Kidney (tissue), 14 donors: ENCODE results near the gene NXF1. TPM values are rescaled to one million over a fixed set of nuclear protein-coding genes. Genes with fewer than 3 reads are reported as not detected.
A peak's percentile ranks its signal among the peaks of the same experiment; 100 is the strongest.
"Not testable (repeated sequence)": the region's sequence is repeated elsewhere in the genome, so short reads cannot be mapped to it uniquely, and the experiment has no call there.

Source experiments
- DNase-seq, 5 donors: peaks; one replicate each; pipeline ENCODE4 v3.0.0-alpha.2; 2013 to 2020
- FAIRE-seq: peaks from 2 replicates; lab custom pipeline; 2012; peaks lifted over from hg19 to GRCh38; lab: Jason Lieb, UNC
- H3K27ac ChIP-seq, 2 donors: one replicate each; pipeline ENCODE4 v1.7.0; 2013; ENCODE audit warnings: low read depth in 2 of 2, low read length in 2 of 2, inconsistent platforms in 1 of 2
- H3K27me3 ChIP-seq: one replicate; pipeline ENCODE4 v1.7.1; 2013; ENCODE audit warnings: low read length, inconsistent platforms; ENCODE audit not compliant: control insufficient read depth, insufficient read depth
- H3K36me3 ChIP-seq, 3 donors: one replicate each; pipeline versions ENCODE4 v1.7.0 to v1.7.1; 2013; ENCODE audit warnings: low read length in 3 of 3, control low read depth in 1 of 3, inconsistent platforms in 1 of 3; ENCODE audit not compliant: insufficient read depth in 3 of 3, control insufficient read depth in 2 of 3
- H3K4me1 ChIP-seq, 3 donors: one replicate each; pipeline versions ENCODE4 v1.7.0 to v1.7.1; 2013; ENCODE audit warnings: low read length in 3 of 3, inconsistent platforms in 1 of 3, low read depth in 1 of 3; ENCODE audit not compliant: control insufficient read depth in 2 of 3, insufficient read depth in 2 of 3
- H3K4me3 ChIP-seq, 3 donors: one replicate each; pipeline versions ENCODE4 v1.7.0 to v1.8.1; 2013; ENCODE audit warnings: low read length in 3 of 3, control low read depth in 1 of 3, inconsistent platforms in 1 of 3
- H3K9ac ChIP-seq, 3 donors: one replicate each; pipeline versions ENCODE4 v1.7.0 to v1.7.1; 2013; ENCODE audit warnings: low read length in 3 of 3, control low read depth in 1 of 3, inconsistent platforms in 1 of 3
- H3K9me3 ChIP-seq, 3 donors: one replicate each; pipeline versions ENCODE4 v1.7.0 to v1.7.1; 2013; ENCODE audit warnings: low read length in 3 of 3, control low read depth in 1 of 3, inconsistent platforms in 1 of 3; ENCODE audit not compliant: control insufficient read depth in 2 of 3, insufficient read depth in 1 of 3
- intact Hi-C: fragments of 100-400 bp; cut with DNase I; formaldehyde crosslinking; loops from one replicate; pipeline ENCODE4 v1.11.1; 2022
- polyA plus RNA-seq: library from polyadenylated mRNA; stranded (reverse); fragments of 350-450 nt; fragmentation: Illumina TruSeq; extraction: RNeasy Lipid Tissue Mini Kit (QIAGEN cat#74804); gene quantifications from one replicate; pipeline ENCODE4 v1.2.3, GENCODE V29; 2014; ENCODE audit warnings: low read depth, low replicate concordance; ENCODE audit not compliant: insufficient read depth
- total RNA-seq: library from RNA; stranded (reverse); fragmentation: NEBNext Ultra II Directional; extraction: Animal tissue kit (Norgen Biotek cat#: 25700); gene quantifications from one replicate; pipeline ENCODE4 v1.2.1, GENCODE V29; 2021
- TF ChIP-seq, protein P1 (sequence below): IDR thresholded peaks from 3 replicates; pipeline ENCODE4 v1.5.1; 2012; ENCODE audit warnings: mild to moderate bottlenecking, moderate library complexity, borderline replicate concordance; ENCODE audit not compliant: insufficient read depth; ENCODE audit errors: extremely low read depth
- donor health status: control.
- donor health status: control.
- donor health status: control.
- donor health status: control.
- donor health status: control.
- donor health status: DM: yes; HTN: yes; CAD: no.
- donor health status: Normal renal cell carcinoma (clear cell type).

NXF1 gene
- total and polyA plus RNA-seq, 2 donors from 2014 or later: 70.7 to 83.8 TPM

DNA sequence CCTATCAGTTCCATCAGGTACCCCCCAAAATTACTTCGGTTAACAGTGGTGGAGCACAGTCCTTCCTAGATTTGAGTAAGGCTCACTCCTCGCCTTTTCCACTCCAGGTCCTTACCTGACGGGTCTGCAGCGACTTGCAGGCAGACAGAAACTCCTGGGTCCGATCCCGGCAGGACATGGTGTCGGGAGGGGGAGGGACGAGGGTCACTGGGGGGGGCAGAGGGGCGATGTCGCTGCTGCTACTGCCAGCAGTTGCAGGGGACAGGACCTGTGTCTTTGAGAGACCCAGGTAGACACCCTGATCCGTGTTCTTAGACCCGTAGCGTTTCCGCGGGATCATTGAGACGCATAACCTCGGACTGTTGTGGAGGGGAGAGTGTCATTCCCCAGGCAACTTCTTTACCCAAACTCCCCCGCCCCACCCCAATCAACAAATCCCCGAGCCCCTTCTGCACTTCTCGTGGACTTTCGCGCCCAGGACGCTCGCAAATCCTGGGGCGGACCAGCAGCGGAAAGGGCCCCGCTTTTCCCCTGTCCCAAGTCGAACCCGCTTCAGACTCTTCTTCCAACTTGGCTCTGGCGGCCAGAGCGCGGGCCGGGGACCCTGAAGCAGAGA is 25.8 kb upstream of the NXF1 start:
- FAIRE-seq: no peak
- peak overlapping the region; percentile 98 to 99 for H3K27ac ChIP-seq
- TF ChIP-seq, protein P1, sequence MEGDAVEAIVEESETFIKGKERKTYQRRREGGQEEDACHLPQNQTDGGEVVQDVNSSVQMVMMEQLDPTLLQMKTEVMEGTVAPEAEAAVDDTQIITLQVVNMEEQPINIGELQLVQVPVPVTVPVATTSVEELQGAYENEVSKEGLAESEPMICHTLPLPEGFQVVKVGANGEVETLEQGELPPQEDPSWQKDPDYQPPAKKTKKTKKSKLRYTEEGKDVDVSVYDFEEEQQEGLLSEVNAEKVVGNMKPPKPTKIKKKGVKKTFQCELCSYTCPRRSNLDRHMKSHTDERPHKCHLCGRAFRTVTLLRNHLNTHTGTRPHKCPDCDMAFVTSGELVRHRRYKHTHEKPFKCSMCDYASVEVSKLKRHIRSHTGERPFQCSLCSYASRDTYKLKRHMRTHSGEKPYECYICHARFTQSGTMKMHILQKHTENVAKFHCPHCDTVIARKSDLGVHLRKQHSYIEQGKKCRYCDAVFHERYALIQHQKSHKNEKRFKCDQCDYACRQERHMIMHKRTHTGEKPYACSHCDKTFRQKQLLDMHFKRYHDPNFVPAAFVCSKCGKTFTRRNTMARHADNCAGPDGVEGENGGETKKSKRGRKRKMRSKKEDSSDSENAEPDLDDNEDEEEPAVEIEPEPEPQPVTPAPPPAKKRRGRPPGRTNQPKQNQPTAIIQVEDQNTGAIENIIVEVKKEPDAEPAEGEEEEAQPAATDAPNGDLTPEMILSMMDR: no peak
- H3K9ac ChIP-seq: peak overlapping the region; percentile 62 to 89 (median 65)
- H3K9me3 ChIP-seq: no peaks in the 10 kb centered on the region
- H3K36me3 ChIP-seq: peaks cover 4 to 29% (median 13%) of the 10 kb centered on the region in 3 donors
- no peaks in the 10 kb centered on the region for H3K27me3 ChIP-seq
- peak in 4 of 5 donors; percentile 81 to 91 (median 88) for DNase-seq
- H3K4me1 ChIP-seq: peaks cover 3 to 16% (median 6%) of the 10 kb centered on the region in 3 donors
- peak overlapping the region; percentile 76 to 95 (median 79) for H3K4me3 ChIP-seq
- intact Hi-C loops: no loop called here

DNA sequence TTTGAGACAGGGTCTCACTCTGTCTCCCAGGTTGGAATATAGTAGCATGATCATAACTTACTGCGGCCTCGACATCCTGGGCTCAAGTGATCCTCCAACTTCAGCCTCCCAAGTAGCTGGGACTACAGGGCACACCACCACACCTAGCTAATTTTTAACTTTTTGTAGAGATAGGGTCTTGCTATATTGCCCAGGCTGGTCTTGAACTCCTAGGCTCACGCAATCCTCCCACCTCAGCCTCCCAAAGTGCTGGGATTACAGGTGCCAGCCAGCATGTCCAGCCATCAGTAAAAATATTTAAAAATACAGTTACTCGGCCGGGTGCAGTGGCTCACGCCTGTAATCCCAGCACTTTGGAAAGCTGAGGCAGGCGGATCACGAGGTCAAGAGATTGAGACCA is 22.9 kb upstream of the NXF1 start:
- DNase-seq, H3K9ac ChIP-seq, H3K4me3 ChIP-seq, FAIRE-seq, intact Hi-C loops, H3K27me3 ChIP-seq, H3K9me3 ChIP-seq, H3K27ac ChIP-seq: not testable (repeated sequence)
- peaks cover 6 to 35% (median 29%) of the 10 kb centered on the region in 3 donors for H3K36me3 ChIP-seq
- H3K4me1 ChIP-seq: peaks cover 3 to 16% (median 6%) of the 10 kb centered on the region in 3 donors

DNA sequence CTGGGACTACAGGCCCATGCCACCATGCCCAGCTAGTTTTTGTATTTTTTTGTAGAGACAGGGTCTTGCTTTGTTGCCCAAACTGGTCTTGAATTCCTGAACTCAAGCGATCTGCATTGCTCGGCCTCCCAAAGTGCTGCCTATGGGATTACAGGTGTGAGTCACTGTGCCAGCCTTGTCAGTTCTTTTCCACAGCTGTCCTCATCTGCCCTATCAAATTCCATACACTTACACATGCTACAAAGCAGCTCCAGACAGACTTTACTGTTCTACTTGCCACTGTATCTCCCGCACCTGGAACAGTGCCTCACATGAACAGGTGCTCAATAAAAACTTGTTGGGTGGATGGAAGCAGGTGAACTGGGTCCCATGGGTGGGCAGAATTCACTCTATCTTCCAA is 18.4 kb upstream of the NXF1 start:
- H3K4me1 ChIP-seq: no peaks in the 10 kb centered on the region
- no peak overlapping the region for H3K4me3 ChIP-seq
- H3K9me3 ChIP-seq: no peaks in the 10 kb centered on the region
- H3K36me3 ChIP-seq: peaks cover 11 to 46% (median 36%) of the 10 kb centered on the region in 3 donors
- no peaks in the 10 kb centered on the region for H3K27me3 ChIP-seq
- FAIRE-seq (no peak), DNase-seq (no peak)
- H3K9ac ChIP-seq: no peak overlapping the region
- intact Hi-C loops: no loop called here
- TF ChIP-seq, protein P1: no peak
- H3K27ac ChIP-seq: no peak overlapping the region

DNA sequence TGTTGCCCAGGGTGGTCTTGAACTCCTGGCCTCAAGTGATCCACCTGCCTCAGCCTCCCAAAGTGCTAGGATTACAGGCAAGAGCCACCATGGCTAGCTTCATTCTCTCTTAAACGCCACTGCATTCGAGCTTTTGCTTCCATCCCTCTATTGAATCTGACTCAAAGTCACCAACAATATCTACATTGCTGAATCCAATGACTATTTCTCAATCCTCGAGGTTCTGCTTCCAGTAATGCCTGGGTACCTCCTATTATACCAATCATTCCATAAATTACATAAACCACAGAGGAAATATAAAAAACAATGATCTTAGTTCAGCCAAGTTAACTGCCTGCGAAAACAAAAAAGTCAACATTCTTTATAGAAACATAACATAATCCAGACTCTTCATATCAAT is 11.9 kb upstream of the NXF1 start:
- FAIRE-seq (no peak), DNase-seq (no peak)
- no peaks in the 10 kb centered on the region for H3K27me3 ChIP-seq
- intact Hi-C loops: no loop called here
- no peaks in the 10 kb centered on the region for H3K9me3 ChIP-seq
- no peak overlapping the region for H3K4me3 ChIP-seq
- TF ChIP-seq, protein P1: no peak
- peaks cover 0 to 11% (median under 1%) of the 10 kb centered on the region in 3 donors for H3K36me3 ChIP-seq
- H3K9ac ChIP-seq: no peak overlapping the region
- H3K4me1 ChIP-seq: no peaks in the 10 kb centered on the region
- H3K27ac ChIP-seq: no peak overlapping the region
